Eye (tissue), 1 donor: ENCODE data around the gene SIX6.

Experiments
- DNase-seq: peaks from one replicate; pipeline ENCODE4 v3.0.0-alpha.2; 2015

The SIX6 gene

GRCh38 chr14:60514741-60515491 lies 6.0 kb downstream of the SIX6 start:
- DNase-seq, result peak; percentile 95

DNA sequence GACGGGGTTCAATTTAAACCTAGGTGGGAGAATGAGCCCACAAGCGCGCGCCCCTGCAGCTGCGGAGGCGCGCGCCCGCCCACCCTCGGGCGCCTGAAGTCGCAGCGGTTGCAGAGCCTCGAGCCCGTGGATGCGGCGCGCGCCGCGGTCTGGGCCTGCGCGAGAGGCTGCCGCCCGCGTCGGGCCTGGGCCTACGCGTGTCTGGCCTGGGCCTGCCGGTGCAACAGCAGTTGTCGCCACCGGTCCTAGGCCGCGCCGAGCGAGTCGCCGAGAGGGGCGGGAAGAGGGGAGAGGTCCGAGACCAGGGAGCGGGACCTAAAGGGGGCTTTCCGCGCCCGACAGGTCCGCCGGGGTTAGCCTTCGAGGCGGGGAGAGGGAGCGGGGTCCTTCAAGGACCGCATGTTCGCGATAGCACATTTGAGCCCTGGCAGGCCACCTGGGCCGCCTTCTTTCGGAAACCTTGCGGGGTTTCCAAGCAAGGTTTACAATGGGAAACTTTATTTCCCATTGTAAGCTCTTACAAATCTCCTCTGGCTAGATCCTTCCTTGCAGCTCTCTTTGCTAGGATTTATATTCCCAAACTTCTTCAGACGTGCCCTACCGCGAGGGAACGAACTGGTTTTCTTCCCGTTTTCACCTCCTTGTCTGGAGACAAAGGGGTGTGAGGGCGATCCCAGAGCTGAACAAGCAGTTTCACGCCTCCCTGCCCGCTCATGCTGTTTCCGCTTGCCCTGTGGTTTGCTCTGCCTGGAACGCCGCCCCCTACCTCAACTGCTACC lies 6.8 kb downstream of the SIX6 start:
- DNase-seq, result peak; percentile 88

DNA sequence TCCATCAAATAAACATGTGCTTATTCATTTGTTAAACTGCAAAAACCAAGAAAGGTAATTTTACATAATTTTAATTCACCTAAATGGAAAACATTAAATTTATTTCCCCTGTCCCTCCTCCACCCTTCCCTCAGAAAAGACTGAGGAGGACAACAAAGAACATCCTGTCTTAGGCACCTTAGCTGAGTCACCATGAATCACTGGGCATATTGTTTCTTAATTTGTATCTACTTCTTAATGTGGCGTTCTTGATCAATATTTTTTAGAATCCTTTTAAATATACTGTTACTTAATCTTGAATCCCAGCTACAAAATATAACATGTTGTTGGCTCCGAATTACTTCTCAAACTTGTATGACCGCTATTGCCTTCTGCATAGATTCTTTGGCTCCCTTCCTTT lies 23.5 kb downstream of the SIX6 start:
- no peak for DNase-seq

- DNase-seq, result no peak
Measured at GRCh38 chr14:60537663-60538062, 28.7 kb downstream of the SIX6 start.

- DNase-seq, result no peak
Measured at GRCh38 chr14:60544659-60545058, 35.7 kb downstream of the SIX6 start.

GRCh38 chr14:60553808-60554207 lies 44.9 kb downstream of the SIX6 start:
- DNase-seq, result no peak

GRCh38 chr14:60561845-60562746 lies 53.1 kb downstream of the SIX6 start:
- peak; percentile 92 for DNase-seq
